Measurements from ENCODE around the gene C5orf34. TPM values are rescaled to one million over a fixed set of nuclear protein-coding genes. Genes with fewer than 3 reads are reported as not detected.

The C5orf34 gene
- total and polyA plus RNA-seq, 9 of the 15 experiments (the other 6 are each of a cell fraction or from before 2014, with no cell fraction given): 13.2 to 32.6 (median 20.7) TPM

DNA sequence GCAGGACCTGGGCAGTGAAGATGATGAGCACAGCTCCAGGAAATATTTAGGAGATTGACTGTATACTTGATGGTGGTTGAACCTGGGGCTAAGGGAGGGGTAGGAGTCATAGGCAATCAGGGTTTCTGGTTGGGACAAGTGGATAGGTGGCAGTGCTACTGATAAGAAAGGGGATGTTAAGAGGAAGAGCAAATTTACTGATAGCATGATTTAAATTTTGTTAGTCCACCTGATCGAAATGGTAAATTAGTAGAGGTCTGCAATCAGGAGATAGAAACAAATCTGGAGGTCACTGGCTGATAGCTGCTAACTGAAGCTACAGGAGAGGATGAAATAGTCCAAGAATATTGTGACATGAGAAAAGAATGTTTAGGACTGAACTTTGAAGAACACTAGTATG is 5.7 kb upstream of the C5orf34 start (continued):
- TF ChIP-seq, protein P1, sequence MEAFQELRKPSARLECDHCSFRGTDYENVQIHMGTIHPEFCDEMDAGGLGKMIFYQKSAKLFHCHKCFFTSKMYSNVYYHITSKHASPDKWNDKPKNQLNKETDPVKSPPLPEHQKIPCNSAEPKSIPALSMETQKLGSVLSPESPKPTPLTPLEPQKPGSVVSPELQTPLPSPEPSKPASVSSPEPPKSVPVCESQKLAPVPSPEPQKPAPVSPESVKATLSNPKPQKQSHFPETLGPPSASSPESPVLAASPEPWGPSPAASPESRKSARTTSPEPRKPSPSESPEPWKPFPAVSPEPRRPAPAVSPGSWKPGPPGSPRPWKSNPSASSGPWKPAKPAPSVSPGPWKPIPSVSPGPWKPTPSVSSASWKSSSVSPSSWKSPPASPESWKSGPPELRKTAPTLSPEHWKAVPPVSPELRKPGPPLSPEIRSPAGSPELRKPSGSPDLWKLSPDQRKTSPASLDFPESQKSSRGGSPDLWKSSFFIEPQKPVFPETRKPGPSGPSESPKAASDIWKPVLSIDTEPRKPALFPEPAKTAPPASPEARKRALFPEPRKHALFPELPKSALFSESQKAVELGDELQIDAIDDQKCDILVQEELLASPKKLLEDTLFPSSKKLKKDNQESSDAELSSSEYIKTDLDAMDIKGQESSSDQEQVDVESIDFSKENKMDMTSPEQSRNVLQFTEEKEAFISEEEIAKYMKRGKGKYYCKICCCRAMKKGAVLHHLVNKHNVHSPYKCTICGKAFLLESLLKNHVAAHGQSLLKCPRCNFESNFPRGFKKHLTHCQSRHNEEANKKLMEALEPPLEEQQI (IDR thresholded peaks at IDR 0.05): no peak
- TF ChIP-seq SREBF1 (IDR thresholded peaks at IDR 0.05; ENCODE audit: borderline replicate concordance, low read depth, low read length) (no peak), BACH1 (tag; IDR thresholded peaks at IDR 0.05) (no peak), RB1 (IDR thresholded peaks at IDR 0.05; ENCODE audit: low read depth) (no peak), ZNF584 (CRISPR knock-in tag; IDR thresholded peaks at IDR 0.05; ENCODE audit: low read depth) (no peak)
- TF ChIP-seq, protein P2, sequence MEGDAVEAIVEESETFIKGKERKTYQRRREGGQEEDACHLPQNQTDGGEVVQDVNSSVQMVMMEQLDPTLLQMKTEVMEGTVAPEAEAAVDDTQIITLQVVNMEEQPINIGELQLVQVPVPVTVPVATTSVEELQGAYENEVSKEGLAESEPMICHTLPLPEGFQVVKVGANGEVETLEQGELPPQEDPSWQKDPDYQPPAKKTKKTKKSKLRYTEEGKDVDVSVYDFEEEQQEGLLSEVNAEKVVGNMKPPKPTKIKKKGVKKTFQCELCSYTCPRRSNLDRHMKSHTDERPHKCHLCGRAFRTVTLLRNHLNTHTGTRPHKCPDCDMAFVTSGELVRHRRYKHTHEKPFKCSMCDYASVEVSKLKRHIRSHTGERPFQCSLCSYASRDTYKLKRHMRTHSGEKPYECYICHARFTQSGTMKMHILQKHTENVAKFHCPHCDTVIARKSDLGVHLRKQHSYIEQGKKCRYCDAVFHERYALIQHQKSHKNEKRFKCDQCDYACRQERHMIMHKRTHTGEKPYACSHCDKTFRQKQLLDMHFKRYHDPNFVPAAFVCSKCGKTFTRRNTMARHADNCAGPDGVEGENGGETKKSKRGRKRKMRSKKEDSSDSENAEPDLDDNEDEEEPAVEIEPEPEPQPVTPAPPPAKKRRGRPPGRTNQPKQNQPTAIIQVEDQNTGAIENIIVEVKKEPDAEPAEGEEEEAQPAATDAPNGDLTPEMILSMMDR (IDR thresholded peaks at IDR 0.05 in 2 of 3, conservative IDR thresholded peaks at IDR 0.05 in 1 of 3; ENCODE audit: insufficient read depth in 2 of 3, low read depth in 1 of 3, low read length in 3 of 3): no peak; a peak in 1 of 6 replicates
- TF ChIP-seq, protein P3, sequence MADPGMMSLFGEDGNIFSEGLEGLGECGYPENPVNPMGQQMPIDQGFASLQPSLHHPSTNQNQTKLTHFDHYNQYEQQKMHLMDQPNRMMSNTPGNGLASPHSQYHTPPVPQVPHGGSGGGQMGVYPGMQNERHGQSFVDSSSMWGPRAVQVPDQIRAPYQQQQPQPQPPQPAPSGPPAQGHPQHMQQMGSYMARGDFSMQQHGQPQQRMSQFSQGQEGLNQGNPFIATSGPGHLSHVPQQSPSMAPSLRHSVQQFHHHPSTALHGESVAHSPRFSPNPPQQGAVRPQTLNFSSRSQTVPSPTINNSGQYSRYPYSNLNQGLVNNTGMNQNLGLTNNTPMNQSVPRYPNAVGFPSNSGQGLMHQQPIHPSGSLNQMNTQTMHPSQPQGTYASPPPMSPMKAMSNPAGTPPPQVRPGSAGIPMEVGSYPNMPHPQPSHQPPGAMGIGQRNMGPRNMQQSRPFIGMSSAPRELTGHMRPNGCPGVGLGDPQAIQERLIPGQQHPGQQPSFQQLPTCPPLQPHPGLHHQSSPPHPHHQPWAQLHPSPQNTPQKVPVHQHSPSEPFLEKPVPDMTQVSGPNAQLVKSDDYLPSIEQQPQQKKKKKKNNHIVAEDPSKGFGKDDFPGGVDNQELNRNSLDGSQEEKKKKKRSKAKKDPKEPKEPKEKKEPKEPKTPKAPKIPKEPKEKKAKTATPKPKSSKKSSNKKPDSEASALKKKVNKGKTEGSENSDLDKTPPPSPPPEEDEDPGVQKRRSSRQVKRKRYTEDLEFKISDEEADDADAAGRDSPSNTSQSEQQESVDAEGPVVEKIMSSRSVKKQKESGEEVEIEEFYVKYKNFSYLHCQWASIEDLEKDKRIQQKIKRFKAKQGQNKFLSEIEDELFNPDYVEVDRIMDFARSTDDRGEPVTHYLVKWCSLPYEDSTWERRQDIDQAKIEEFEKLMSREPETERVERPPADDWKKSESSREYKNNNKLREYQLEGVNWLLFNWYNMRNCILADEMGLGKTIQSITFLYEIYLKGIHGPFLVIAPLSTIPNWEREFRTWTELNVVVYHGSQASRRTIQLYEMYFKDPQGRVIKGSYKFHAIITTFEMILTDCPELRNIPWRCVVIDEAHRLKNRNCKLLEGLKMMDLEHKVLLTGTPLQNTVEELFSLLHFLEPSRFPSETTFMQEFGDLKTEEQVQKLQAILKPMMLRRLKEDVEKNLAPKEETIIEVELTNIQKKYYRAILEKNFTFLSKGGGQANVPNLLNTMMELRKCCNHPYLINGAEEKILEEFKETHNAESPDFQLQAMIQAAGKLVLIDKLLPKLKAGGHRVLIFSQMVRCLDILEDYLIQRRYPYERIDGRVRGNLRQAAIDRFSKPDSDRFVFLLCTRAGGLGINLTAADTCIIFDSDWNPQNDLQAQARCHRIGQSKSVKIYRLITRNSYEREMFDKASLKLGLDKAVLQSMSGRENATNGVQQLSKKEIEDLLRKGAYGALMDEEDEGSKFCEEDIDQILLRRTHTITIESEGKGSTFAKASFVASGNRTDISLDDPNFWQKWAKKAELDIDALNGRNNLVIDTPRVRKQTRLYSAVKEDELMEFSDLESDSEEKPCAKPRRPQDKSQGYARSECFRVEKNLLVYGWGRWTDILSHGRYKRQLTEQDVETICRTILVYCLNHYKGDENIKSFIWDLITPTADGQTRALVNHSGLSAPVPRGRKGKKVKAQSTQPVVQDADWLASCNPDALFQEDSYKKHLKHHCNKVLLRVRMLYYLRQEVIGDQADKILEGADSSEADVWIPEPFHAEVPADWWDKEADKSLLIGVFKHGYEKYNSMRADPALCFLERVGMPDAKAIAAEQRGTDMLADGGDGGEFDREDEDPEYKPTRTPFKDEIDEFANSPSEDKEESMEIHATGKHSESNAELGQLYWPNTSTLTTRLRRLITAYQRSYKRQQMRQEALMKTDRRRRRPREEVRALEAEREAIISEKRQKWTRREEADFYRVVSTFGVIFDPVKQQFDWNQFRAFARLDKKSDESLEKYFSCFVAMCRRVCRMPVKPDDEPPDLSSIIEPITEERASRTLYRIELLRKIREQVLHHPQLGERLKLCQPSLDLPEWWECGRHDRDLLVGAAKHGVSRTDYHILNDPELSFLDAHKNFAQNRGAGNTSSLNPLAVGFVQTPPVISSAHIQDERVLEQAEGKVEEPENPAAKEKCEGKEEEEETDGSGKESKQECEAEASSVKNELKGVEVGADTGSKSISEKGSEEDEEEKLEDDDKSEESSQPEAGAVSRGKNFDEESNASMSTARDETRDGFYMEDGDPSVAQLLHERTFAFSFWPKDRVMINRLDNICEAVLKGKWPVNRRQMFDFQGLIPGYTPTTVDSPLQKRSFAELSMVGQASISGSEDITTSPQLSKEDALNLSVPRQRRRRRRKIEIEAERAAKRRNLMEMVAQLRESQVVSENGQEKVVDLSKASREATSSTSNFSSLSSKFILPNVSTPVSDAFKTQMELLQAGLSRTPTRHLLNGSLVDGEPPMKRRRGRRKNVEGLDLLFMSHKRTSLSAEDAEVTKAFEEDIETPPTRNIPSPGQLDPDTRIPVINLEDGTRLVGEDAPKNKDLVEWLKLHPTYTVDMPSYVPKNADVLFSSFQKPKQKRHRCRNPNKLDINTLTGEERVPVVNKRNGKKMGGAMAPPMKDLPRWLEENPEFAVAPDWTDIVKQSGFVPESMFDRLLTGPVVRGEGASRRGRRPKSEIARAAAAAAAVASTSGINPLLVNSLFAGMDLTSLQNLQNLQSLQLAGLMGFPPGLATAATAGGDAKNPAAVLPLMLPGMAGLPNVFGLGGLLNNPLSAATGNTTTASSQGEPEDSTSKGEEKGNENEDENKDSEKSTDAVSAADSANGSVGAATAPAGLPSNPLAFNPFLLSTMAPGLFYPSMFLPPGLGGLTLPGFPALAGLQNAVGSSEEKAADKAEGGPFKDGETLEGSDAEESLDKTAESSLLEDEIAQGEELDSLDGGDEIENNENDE (IDR thresholded peaks at IDR 0.05; ENCODE audit: low read depth, low read length): no peak

All from K562 (cell line).